Fibroblast of skin of left quadriceps (primary cell): ENCODE results near the gene GREB1L.
"Not testable (repeated sequence)": the region's sequence is repeated elsewhere in the genome, so short reads cannot be mapped to it uniquely, and the experiment has no call there.

Source experiments
- DNase-seq, 2 experiments: peaks; one replicate each; pipeline ENCODE4 v3.0.0-alpha.2; 2013; ENCODE audit warnings: low read depth in 2 of 2

Gene GREB1L

GRCh38 chr18:21306368-21306767 lies 64.3 kb downstream of the GREB1L start:
- no peak for DNase-seq

DNA sequence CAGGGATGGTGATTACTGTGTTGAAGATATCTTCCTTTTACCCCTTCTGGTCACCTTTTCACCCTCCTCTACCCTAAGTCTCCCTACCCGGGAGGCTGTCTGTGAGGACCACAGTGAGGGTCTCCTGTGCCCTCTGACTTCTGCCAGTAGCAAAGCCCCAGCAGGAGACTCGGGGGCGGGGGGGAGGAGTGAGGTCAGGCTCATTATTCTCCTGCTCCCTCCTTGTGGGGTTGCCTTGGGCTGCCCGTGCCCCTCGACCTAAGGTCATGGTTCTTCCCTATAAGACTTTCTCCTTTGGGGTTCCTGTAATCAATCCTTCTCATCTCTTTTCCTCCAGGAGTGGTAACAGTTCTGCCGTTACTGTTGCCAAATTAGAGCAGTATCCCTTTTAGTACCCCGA lies 65.5 kb downstream of the GREB1L start:
- no peak for DNase-seq

- DNase-seq: no peak
These were observed 67.2 kb downstream of the GREB1L start for GRCh38 chr18:21309248-21309647.

GRCh38 chr18:21311980-21312379 lies 69.9 kb downstream of the GREB1L start:
- not testable (repeated sequence) for DNase-seq

GRCh38 chr18:21313576-21313975 lies 71.5 kb downstream of the GREB1L start:
- no peak for DNase-seq

- DNase-seq: no peak
These were observed 72.7 kb downstream of the GREB1L start for GRCh38 chr18:21314724-21315123.

DNA sequence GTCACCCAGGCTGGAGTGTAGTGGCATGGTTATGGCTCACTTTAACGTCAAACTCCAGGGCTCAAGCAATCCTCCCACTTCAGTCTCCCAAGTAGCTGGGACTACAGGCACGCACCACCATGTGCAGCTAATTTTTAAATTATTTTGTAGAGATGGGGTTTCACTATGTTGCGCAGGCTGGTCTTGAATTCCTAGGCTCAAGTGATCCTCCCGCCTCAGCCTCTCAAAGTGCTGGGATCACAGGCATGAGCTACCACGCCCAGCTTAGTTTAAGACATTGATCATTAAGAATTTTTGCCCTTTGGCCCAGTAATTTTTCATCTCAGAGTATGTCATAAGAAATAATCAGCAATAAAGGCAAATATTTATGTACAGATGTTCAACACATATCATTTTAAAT lies 73.1 kb downstream of the GREB1L start:
- not testable (repeated sequence) for DNase-seq

GRCh38 chr18:21315741-21316197 lies 73.7 kb downstream of the GREB1L start:
- no peak for DNase-seq

DNA sequence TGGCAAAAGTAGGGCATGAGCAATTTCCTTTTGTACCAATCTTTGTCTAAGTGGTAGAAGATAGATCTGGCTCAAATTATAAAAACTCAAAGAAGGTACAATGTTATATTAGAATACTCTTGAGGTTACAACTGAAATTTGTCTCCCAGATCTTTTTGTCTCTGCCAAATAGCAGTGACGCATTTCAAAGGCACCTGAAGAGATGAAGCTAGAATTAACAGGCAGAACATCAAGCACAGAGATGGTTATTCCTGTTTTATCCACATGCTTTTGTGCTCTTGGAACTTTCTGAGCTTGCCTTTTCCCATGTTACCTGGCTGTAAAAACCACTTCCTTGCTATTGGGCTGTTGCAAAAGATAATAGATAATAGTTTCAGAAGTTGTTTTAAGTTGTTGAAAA lies 74.3 kb downstream of the GREB1L start:
- DNase-seq: no peak

GRCh38 chr18:21321711-21322110 lies 79.7 kb downstream of the GREB1L start:
- DNase-seq: no peak

DNA sequence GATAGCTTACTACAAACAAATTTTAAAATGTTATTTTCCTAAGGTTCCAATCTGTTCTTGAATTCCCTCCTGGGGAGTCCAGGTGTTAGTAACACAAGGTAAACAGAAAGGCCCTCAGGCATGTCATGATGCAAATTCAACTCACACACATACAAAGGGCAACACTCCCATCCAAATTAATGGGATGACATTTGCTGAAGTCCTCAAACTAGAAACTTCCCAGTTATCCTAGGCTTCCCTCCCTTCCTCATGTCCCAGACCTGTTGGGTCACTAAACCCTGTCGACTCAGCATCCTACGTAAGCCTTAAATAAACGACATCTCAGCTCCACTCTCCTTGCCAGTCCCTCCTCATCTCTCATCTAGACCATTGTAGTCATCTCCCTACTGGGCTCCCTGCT lies 85.1 kb downstream of the GREB1L start:
- DNase-seq: no peak

DNA sequence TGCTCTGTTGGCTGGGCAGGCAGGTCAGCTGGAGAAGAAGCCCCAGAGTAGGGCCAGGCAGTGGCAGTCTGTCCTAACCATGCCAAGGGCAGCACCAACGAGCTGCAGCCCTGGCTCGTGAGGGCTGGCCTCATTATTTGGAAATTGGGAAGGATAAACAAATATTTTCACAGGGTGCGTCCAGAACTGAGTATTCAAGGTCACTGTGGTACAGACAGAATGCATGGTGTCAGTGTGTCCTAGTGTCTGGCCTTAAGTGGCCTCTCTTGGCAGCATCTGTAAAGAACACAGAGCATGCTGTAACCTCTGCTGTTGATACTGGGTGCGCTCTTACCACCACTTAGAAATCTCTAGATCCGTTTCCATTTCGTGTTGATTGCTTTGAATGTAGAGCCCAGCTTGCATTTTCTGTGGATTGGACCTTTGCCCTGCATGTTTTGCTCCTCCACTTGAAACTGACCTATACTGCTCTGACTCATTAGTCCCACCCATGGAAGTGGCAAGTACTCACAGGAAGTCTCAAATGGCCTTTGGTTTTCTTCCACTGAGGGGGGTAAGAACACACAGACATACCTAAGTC lies 88.2 kb downstream of the GREB1L start:
- DNase-seq: no peak

DNA sequence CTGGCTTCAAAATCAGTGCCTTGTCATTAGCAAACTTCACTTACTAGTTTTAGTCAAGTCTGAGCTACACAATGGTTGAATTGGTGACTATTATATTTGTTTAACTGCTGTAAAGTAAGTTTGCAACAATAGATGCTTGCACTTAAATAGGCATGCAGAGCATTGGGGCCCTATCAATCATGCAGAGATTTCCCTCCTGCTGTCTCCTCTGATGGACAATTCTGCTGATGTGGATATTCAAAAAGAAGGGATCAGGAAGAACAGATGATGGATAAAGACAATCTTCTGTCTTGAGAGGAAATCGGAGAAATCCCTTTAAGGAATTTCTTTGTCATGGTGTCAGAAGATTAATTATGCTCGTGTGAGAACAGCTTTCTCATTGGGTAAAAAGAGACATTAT lies 89.0 kb downstream of the GREB1L start:
- no peak for DNase-seq

GRCh38 chr18:21335927-21336488 lies 94.0 kb downstream of the GREB1L start:
- no peak for DNase-seq

DNA sequence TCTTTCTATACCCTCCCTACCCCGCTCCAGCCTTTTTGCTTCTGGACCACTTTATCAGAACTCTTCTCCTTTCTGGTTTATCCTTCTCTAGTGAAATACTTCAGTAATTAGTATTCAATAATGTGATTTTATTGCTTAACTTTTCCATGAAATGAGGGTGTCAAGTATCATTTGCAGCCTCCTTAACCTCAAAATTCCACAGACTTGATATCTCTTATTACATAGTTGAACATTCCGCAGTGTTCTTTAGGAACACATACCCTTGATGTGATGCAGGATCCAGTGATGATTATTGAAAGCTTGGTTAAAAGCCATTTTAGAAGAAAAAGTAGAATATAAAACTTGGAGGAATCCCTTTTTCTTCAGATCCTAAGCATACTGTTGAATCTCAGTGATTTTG lies 94.8 kb downstream of the GREB1L start:
- DNase-seq: no peak

- no peak for DNase-seq
These were observed 99.1 kb downstream of the GREB1L start for GRCh38 chr18:21341141-21341540.

- no peak for DNase-seq
These were observed 100.3 kb downstream of the GREB1L start for GRCh38 chr18:21342372-21342771.

DNA sequence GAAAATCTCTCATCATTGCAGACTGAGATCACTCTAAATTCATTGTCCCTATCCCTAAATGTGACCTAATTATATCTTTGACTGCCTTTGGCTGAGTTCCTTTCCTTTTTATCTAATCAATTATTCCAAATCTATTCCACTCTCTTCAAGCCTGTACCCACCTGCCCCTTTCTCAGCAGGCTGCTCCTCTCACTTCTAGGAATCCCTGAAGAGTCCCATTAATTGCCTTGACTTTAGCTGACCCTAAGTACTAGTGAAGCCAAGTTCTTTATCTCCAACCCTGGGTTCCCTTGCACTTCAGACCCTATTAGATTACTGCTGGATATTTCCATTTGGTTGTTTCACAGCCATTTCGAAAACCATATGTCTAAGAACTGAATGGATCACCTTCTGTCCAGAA lies 102.8 kb downstream of the GREB1L start:
- no peak for DNase-seq

DNA sequence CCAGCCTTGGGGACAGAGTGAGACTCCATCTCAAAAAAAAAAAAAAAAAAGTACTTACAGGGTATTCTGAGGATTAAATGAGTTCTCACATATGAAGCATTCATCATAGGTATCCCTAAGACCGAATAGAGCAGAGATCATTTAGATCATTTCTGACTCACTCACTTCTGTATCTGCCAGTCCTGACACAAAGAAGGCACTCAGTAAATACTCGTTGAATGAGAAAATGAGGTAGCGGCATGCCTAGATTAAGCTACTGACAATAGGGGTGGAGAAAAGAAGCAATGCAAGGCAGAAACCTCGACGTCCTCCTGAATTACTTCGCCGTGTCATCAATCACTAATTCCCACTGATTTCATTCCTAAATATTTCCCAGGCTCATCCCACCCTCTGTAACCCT lies 103.8 kb downstream of the GREB1L start:
- DNase-seq: no peak

GRCh38 chr18:21359746-21360145 lies 117.7 kb downstream of the GREB1L start:
- no peak for DNase-seq

GRCh38 chr18:21361307-21361880 lies 119.4 kb downstream of the GREB1L start:
- DNase-seq: no peak

- DNase-seq: peak in 1 of 2 experiments; percentile 13
These were observed 120.8 kb downstream of the GREB1L start for GRCh38 chr18:21362831-21363230.

GRCh38 chr18:21363348-21363747 lies 121.3 kb downstream of the GREB1L start:
- no peak for DNase-seq

- no peak for DNase-seq
These were observed 122.4 kb downstream of the GREB1L start for GRCh38 chr18:21364471-21364870.
